Posterior vena cava (tissue), 2 donors: ENCODE data around the gene FAM89B. TPM values are rescaled to one million over a fixed set of nuclear protein-coding genes. Genes with fewer than 3 reads are reported as not detected.
A peak's percentile ranks its signal among the peaks of the same experiment; 100 is the strongest.

ENCODE experiments used
- DNase-seq: peaks from one replicate; pipeline ENCODE4 v3.0.0-alpha.2; 2020; ENCODE audit warnings: low spot score
- intact Hi-C, 2 donors: fragments of 100-400 bp; cut with DNase I; formaldehyde crosslinking; loops; one replicate each; pipeline versions ENCODE4 v1.14.1 to v1.14.2; 2022 to 2023
- total RNA-seq, 2 donors: library from RNA; stranded (reverse); fragmentation: NEBNext Ultra II Directional; extraction: Animal tissue kit (Norgen Biotek cat#: 25700); gene quantifications; one replicate each; pipeline ENCODE4 v1.2.1, GENCODE V29; 2021
- donor health status: DM: yes; HTN: yes; CAD: no.
- donor health status: DM: yes; HTN: yes; CAD: no.

FAM89B gene
- total RNA-seq, 2 donors from 2014 or later, result 43.3 to 53.0 TPM

DNA sequence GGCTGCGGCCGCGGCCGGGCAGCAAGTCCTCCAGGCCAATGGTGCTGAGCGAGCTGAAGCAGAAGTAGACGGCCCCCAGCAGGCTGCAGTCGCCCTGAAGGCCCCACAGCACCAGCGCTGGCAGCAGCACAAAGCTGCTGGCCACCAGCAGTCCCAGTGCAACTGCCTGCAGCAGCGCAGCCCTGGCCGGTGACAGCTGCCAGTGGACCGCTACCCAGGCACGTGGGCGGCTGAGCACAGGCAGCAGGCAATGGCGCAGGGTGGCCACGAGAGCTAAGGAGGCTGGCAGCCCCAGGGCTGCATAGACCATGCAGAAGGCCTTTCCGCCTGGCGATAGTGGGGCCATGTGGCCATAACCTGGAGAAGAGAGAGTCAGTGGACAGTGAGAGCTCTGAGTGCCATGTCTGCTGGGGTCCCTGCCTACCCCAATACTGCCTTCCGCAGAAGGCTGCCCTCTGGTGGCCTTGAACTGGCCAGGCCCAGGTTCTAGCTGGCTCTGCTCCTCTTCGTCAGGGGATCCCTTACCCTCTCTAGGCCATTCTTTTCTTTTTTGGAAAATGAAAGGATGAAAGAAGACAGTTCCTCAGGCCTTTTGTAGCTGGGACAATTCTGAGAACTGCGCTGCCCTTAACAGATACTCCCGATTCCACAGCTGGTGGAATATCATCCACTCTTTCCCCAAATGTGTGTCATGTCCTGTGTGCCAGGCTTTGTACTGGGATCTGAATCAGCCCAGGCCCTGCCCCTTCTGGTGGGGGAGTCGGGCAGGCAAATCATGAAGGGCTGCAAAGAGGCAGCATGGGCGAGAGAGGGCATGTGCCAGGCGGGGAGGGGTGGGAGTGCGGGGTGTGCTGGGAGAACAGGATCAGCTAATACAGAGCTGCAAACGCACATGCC lies 21.4 kb downstream of the FAM89B start:
- DNase-seq, result peak; percentile 83
- intact Hi-C loops, result no loop called here

DNA sequence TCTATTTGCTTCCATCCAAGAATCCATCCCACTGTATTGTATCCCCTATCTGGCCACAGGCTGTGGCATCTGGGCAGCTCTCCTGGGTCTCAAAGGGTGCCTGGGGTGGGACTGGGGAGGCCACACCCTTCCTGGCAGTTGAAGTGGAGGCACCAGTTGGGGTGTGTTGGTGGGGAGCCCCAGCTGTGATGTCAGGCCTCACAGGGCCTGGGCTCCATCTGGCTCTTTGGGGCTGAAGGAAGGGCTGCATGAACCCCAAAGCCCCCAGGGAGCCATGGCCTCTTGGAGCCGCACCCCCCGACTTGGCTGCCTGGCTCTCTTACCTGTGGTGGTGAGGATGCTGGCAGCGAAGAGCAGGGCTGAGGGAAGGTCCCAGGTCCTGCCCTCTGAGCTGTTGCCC lies 22.8 kb downstream of the FAM89B start:
- intact Hi-C loops, result no loop called here
- DNase-seq, result no peak

DNA sequence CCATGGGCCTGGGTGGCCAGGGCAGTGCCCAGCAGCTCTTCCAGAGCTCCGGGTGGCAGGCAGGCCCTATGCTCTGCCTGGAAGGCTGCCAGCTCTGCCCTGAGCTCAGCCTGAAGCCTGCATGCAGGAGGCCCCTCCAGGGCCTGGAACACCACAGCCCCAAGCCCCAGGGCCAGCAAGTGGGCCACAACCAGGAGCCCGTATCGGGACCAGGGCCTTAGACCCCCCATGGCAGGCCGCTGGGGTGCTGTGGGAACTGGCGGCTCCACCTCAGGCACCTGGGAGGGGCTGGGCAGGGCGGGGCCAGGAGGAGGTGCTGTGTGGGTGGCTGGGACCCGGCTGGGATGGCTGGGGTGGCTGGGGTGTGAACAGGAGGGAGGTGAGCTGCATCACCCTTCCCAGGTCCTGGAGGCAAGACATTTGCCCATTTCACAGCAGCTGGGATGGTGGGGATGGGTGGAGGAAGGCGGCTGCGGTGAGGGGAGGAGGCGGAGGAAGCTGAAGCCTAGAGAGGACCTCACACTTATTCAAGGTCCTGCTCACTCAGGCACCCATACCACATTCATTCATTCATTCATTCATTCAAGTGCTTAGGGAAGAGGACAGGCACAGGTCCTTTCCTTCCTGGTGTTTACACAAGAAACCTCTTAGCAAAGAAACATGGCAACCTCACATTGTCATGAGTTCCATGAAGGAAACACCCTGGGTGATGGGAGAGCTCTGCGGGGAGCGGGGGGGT lies 23.4 kb downstream of the FAM89B start, which contains the start of gene KCNK7:
Gene KCNK7, minus strand, starts transcription at position 258 of the 739 bp plus-strand sequence. Its CDS starts 28 bp downstream, at position 230.
- intact Hi-C loops, result no loop called here
- no peak for DNase-seq

DNA sequence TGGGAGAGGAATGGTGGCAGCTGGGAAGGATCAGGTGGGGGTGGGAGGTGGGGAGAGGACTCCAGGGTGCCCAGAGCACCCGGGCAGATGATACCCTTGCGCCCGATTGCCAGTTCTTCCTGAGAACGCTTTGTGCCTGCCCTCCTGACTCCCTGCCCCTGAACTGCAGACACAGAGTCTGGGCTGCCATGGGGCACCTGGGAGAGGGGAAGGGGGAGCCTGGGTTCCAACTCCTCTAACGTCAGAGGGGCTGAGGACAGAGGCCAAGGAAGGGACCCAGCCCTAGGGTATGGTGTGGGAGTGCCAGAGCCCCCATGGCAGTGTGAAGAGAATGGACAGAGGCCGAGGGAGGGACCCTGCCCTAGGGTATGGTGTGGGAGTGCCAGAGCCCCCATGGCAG lies 24.2 kb downstream of the FAM89B start:
- no peak for DNase-seq
- intact Hi-C loops, result no loop called here

DNA sequence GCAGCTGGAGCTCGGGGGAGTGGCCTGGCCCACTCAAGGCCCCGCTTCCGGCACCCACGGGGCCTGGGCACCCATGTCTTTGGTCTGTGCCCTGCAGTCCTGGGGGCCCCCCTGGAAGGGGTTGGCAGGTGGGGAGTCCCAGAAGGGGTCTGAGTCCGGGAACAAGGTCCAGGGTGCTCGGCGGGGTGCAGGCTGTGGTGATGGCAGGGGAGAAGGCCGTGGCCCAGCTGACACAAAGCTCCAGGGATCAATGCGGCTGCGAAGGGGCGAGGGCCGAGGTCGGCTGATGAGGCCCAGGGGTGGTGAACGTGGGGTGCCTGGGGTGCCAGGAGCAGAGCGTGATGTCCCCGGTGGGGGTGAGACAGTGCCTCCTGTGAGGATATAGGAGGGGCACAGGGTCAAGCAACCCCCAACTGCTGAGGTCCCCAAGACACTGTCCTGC lies 25.9 kb downstream of the FAM89B start:
- intact Hi-C loops, result no loop called here
- DNase-seq, result no peak

DNA sequence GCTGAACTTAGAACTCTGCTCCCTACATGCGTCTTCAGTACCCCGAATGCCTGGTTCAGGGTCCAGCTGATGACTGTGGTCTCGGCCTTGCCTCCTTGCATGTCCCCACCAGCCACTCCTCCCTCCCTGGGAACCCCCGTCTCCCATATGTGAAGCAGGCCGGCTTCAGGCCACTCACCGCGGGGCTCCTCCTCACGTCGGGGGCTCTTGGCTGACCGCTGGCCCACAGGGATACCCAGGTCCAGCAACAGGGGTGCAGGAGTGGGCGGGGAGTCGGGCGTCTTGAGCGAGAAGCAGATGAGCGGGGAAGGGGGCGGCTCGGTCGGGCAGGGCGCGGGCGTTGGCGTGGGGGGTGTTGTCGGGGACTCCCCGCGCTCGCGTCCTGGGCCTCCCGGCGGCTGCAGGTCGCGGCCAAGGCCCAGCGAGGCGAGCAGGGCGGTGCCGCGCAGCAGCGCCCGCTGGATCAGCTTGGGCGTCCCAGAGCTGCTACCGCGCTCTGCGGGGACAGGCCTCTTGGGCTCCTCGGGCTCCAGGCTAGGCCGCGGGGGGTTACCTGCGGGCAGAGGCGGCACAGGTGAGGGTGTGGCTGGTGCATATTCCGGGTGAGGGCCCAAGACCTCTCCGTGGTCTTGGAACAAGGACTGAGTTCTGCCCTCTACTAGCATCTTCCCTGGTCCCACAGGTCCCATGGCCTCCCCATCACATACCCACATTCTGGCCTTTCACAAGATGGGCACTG lies 27.0 kb downstream of the FAM89B start:
- intact Hi-C loops, result no loop called here
- DNase-seq, result no peak

DNA sequence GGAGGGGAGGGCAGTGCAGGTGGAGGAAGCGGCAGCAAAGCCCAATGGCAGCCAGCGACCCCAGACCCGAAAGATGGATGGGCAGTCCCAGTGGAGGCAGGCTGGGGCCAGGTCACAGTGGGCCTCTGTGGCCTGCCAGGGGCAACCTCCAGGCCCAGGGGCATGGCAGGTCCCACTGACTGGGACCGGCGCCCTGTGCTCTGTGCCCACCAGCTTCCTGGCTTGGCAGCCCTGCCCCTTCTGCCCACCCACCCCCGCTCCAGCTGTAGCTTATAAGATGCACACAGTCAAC lies 27.6 kb downstream of the FAM89B start:
- intact Hi-C loops, result no loop called here
- DNase-seq, result no peak

DNA sequence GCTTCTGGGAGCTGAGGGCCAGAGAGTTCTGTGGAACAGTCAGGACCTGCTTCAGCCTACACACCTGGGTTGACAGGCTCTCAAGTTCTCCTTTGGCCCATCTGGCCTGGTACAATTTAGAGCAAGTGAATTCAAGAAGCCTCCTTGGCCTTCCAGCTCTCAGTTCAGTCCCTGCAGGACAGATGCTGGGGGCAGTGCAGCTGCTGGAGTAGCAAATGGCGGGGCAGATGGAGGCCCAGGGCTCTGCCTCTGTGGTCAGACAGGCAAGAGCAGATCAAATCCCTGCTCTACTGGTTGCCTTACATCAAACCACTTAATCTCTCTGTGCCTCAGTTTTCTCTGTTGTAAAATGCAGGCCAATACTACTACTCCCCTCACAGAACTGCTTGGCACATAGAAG lies 31.9 kb downstream of the FAM89B start:
- no peak for DNase-seq
- intact Hi-C loops, result no loop called here

DNA sequence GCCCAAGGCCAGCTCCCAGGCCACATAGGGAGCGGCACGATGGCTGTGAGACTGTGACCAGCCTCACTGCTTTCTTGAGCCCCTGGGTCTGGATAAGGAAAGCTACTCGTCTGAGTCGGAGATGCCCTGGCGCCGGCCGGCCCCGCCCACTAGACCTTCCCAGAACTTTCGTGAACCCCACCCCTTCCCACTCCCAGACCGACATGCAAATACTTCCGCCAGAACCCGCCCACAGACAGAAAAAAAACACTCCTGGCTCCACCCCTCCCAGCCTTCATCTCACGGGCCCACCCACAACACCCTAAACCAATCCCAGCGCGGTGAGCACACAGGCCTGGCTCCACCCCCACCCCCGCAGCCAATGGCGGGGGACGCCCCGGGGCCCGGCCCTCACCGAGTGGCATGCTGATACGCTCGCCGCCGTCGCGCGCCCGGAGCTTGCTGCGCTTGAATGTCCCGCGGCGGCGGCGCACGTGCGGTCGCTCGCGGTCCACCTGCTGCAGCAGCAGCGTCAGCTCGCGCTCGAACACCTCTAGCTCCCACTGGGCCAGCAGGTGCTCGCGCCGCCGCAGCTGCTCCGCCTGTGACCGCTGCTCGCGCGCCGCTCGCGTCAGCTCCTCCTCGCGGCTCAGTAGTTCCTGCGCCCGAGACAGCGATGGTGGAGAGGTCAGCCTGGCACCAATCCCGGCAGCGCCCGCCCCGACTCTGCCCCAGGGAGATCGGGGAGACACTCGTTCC lies 34.7 kb downstream of the FAM89B start:
- intact Hi-C loops, result no loop called here
- peak; percentile 97 for DNase-seq

DNA sequence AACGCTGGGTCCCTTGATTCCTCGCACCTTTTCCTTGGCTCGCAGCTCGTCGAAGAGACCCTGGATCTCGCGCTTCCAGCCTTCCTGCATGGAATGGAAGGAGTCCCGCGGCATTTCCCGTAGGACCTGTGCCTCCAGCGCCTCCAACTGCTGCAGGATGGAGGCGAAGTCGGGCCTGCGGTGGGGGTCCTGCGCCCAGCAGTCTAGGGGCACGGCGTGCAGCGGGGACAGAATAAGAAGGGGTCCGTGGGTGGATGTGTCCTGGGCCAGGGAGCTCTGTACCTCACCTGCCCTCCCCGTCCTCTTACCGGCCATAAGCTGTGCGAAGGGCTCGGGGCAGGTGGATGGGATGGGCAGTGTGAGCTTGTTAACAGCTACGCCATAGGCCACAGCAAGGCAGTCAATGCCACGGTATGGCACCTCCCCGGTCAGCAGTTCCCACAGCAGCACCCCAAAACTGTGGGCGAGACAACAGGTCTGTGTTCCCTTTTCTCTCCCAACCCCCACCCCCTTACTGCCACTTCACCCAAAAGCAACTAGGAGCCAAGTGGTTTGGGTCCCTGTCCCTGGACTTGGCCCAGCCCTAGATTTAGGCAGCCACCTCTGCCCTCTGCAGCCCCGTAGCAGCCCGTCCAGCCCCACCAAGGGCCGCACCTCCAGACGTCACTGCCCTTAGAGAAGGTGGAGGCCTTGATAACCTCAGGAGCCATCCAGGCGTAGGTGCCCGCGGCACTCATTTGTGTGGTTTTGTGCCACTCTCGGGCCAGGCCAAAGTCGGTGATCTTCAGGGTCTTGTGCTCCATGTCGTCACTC lies 35.5 kb downstream of the FAM89B start:
- intact Hi-C loops, result no loop called here
- no peak for DNase-seq

DNA sequence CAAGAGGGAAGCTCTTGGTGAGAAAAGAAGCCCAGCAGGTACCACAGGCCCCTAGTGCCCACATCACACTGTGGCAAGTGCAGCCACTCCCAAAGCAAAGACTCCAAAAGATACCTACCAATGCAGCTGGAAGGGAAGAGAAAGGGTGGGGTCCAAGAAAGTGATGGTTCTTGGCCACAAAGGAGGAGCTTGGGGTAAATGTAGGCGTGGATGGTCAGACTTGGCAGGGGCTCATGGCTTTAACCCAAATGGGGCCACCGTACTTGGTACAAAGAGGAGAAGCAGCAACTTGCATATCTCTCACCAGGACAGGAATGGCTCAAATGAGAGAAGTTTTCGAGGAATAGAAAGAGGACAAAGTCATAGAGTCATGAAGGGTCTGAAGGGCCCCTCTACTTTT lies 36.9 kb downstream of the FAM89B start:
- intact Hi-C loops, result no loop called here
- DNase-seq, result no peak

DNA sequence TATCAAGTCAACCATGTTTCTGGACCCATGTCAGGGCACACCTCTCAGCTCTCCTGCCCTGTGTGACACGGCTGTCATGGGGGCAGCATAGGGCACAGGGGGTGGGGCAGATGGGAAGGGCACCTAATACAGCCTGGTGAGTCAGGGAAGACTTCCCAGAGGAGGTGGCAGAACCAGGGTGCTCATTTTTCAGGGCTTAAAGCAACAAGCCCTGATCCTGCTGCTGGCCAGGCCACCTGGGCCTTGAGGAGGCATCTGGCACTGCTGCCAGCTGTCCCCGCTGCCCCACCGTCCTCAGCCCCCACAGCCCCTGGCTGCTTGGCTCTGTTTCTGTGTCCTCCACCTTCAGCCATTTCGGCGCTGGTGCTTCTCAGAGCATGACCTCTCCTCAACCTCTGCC lies 37.3 kb downstream of the FAM89B start:
- intact Hi-C loops, result loop anchor here in 1 of 2 donors (5.0 kb wide), 1 partner anchor 32 kb away; the partner anchor contains the start of gene EHBP1L1
- DNase-seq, result no peak

DNA sequence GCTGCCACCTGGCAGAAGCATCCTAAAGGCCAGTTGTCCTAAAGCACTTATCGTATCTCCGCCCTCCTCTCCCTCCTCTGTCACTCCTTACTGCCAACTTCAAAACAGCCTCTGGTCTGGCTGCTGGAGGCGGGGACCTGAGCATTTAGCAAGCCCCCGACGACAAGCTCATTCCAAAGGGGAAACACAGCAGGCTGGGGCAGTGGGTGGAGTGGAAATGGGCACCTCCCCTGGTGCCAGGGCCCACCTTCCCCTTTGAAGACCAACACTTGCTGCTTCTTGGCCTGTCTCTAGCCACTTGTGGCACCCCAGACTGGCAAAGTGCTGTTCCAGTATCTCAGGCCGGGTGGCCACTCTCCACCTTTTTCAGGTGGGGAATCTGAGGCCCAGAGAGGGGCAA lies 38.1 kb downstream of the FAM89B start:
- no peak for DNase-seq
- intact Hi-C loops, result loop anchor here in 1 of 2 donors (5.0 kb wide), 1 partner anchor 33 kb away; the partner anchor contains the start of gene EHBP1L1

DNA sequence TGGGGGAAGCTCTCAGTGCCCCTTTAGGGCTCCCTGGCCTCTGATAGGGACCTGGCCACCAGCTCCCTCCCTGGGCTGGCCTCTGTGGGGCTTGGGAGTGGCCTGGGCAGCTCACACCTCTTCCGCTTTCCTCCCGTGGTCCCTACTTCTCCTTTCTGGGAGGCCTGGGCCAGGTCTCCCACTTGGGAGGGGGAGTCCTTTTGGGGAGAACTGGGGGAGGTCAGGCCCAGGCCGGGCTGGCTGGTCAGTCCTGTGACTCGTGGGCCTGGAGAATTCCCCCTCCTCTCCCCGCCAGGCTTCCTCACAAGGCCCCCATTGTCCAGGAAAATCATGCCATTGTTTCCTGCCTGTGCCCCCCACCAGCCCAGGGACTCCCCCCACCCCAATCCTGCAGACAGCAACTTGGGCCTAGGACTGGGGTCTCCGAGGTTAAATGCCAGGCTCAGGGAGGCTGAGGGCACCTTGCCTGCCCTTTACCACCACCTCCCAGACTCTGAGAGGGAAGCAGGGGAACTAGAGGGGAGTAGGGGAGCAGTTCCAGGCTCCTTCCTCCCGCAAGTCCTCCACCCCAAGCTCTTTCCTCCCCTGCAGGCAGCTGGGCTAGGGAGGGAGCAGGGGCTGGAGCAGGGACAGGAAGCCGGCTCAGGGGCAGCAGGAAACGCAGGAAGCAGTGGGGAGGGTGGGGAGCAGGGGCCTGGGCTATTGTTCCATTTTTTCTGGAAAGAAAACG lies 38.9 kb downstream of the FAM89B start:
- intact Hi-C loops, result loop anchor here in 1 of 2 donors (5.0 kb wide), 1 partner anchor 34 kb away; the partner anchor contains the start of gene EHBP1L1
- DNase-seq, result peak; percentile 88

DNA sequence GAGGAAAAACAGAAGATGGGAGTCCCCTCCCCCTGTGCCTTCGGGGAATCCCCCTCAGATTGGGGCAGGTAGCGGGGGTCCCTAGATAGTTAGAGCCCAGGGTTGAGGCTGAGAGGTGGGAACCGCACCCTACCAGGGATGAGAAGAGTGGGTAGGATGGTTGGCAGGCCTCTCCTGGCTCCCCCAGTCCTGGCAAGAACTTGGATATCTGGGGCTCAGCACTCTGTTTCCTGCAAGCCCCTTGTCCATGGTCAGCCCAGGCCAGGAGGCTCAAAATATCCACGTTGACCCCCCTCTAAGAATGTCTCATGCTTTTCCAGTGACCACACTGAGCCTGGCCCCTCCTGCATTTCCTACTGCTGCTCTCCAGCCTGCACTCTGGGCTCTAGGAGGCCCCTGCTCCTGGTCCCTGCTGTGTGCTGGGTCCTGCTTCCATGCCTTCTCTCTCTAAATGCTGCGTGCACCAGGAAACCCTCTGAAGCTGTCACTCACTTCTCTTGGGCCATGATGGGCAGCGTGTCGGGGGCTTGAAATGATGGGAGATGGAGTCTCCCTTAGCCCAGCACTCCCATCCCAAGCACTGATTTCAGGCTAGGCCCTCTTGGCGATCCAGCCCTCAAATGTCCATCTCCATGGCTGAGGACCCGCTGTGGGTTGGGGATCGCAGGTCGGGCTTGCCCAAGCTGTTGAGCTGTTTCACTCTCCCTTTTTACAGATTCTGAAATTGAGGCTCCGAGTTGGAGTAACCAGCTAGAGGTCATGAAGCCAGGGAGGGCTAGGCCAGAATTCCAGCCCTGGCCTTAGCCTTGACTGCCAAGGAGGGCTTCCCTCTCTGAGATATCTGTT lies 39.6 kb downstream of the FAM89B start:
- intact Hi-C loops, result loop anchor here in 1 of 2 donors (5.0 kb wide), 1 partner anchor 35 kb away; the partner anchor contains the start of gene EHBP1L1
- no peak for DNase-seq

DNA sequence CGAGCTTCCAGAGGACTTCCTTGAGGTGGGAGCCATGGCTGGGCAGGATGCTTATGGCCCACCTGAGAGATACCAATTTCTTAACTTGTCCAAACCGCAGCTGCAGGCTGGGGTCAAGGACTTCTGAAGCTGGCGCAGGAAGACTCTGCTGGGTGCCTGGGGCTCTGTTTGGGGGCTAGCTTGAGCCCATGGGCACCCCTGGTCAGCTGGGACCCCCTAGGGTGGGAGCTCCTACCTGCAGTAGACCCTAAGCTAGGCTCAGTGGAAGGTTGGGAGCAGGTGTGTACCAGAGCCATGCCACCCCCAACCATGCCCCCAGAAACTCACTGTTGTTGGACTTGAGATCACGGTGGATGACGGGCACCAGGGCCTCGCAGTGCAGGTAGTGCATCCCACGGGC lies 40.4 kb downstream of the FAM89B start:
- intact Hi-C loops, result loop anchor here in 1 of 2 donors (5.0 kb wide), 1 partner anchor 35 kb away; the partner anchor contains the start of gene EHBP1L1

More for the DNA sequence above, 40.4 kb downstream of the FAM89B start:
- DNase-seq, result no peak
